GM12878 (cell line): ENCODE measurements around the gene CERT1. TPM values are rescaled to one million over a fixed set of nuclear protein-coding genes. Genes with fewer than 3 reads are reported as not detected.
A peak's percentile ranks its signal among the peaks of the same experiment; 100 is the strongest.

Source experiments
- BMI1 ChIP-seq: fragments of 450-650 bp; IDR thresholded peaks from 2 replicates; pipeline ENCODE4 v1.6.1; 2016; ENCODE audit warnings: mild to moderate bottlenecking, moderate library complexity, borderline replicate concordance
- EGR1 ChIP-seq, 2 experiments: IDR thresholded peaks; 1 replicate in 1 of 2; 2 replicates in 1 of 2; pipeline ENCODE4 v1.6.1; 2011 to 2012; ENCODE audit warnings: low read depth in 2 of 2, low read length in 2 of 2, borderline replicate concordance in 1 of 2, mild to moderate bottlenecking in 1 of 2, moderate library complexity in 1 of 2
- EZH2 ChIP-seq: IDR thresholded peaks from 2 replicates; pipeline ENCODE4 v1.6.1; 2012; ENCODE audit warnings: low read depth, mild to moderate bottlenecking, control low read depth, inconsistent platforms, low read length, borderline replicate concordance; ENCODE audit not compliant: control insufficient read depth
- FOS ChIP-seq: IDR thresholded peaks from 3 replicates; pipeline ENCODE4 v1.6.1; 2011; ENCODE audit warnings: borderline replicate concordance; ENCODE audit not compliant: insufficient read length; ENCODE audit errors: extremely low read depth
- MYC ChIP-seq: IDR thresholded peaks from 2 replicates; pipeline ENCODE4 v1.6.1; 2011; ENCODE audit warnings: mild to moderate bottlenecking, low read length, moderate library complexity, inconsistent platforms; ENCODE audit not compliant: insufficient read depth, insufficient replicate concordance, insufficient read length, severe bottlenecking
- NFYB ChIP-seq: IDR thresholded peaks from 2 replicates; pipeline ENCODE4 v1.6.1; 2011; ENCODE audit warnings: low read depth, mild to moderate bottlenecking, low read length, improper control_type of control experiment, moderate library complexity; ENCODE audit not compliant: insufficient read depth
- NKRF ChIP-seq: fragments of 450-650 bp; conservative IDR thresholded peaks from 2 replicates; pipeline ENCODE4 v1.6.1; 2017; ENCODE audit warnings: mild to moderate bottlenecking, moderate library complexity
- NRF1 ChIP-seq: conservative IDR thresholded peaks from 2 replicates; pipeline ENCODE4 v1.6.1; 2011; ENCODE audit warnings: mild to moderate bottlenecking, low read depth, low read length, improper control_type of control experiment
- PAX5 ChIP-seq: IDR thresholded peaks from 2 replicates; pipeline ENCODE4 v1.6.1; 2011; ENCODE audit warnings: low read depth, low read length, borderline replicate concordance
- PML ChIP-seq: IDR thresholded peaks from 2 replicates; pipeline ENCODE4 v1.6.1; 2012; ENCODE audit warnings: low read length, inconsistent platforms
- POU2F2 ChIP-seq: IDR thresholded peaks from 3 replicates; pipeline ENCODE4 v1.6.1; 2011; ENCODE audit warnings: low read depth, mild to moderate bottlenecking, low read length, borderline replicate concordance
- RUNX3 ChIP-seq: IDR thresholded peaks from 2 replicates; pipeline ENCODE4 v1.6.1; 2012; ENCODE audit warnings: low read length, inconsistent platforms
- SMAD1 ChIP-seq: fragments of 450-650 bp; IDR thresholded peaks from 2 replicates; pipeline ENCODE4 v1.6.1; 2018; ENCODE audit warnings: mild to moderate bottlenecking, low read depth; ENCODE audit not compliant: partially characterized antibody
- SRF ChIP-seq, 2 experiments: IDR thresholded peaks; 2 replicates each; pipeline ENCODE4 v1.6.1; 2011; ENCODE audit warnings: low read depth in 2 of 2, low read length in 2 of 2, mild to moderate bottlenecking in 1 of 2, moderate library complexity in 1 of 2
- TCF3 ChIP-seq: IDR thresholded peaks from 2 replicates; pipeline ENCODE4 v1.6.1; 2012; ENCODE audit warnings: low read depth, mild to moderate bottlenecking, low read length, borderline replicate concordance; ENCODE audit not compliant: insufficient read depth
- YY1 ChIP-seq: IDR thresholded peaks from 2 replicates; pipeline ENCODE4 v1.6.1; 2011; ENCODE audit warnings: low read depth, mild to moderate bottlenecking, low read length
- ZNF207 ChIP-seq: fragments of 450-650 bp; IDR thresholded peaks from 2 replicates; pipeline ENCODE4 v1.6.1; 2014; ENCODE audit warnings: antibody characterized with exemption, mild to moderate bottlenecking, borderline replicate concordance
- polyA plus RNA-seq, 11 experiments: library from polyadenylated mRNA; depleted of rRNA in 4 of 11; unstranded in 6 of 11; stranded (reverse) in 5 of 11; fragments of >200 nt; fragmentation: Nextera tagmentation in 4 of 11; fragmentation: Illumina TruSeq in 1 of 11; extraction: Ambion mirVana in 4 of 11; extraction: Trizol in 1 of 11; gene quantifications; 1 replicate in 1 of 11; 2 replicates in 10 of 11; pipeline versions ENCODE4 v1.2.1 to v1.2.3, GENCODE V29; 2011 to 2016; ENCODE audit warnings: inconsistent platforms in 2 of 11, missing spikeins in 2 of 11, low read depth in 1 of 11
- total RNA-seq, 4 experiments: library from RNA; depleted of rRNA in 3 of 4; stranded (reverse); fragments of >200 nt in 3 of 4; fragmentation: Illumina TruSeq in 1 of 4; extraction: Trizol in 1 of 4; gene quantifications; 2 replicates each; pipeline versions ENCODE4 v1.2.1 to v1.2.3, GENCODE V29; 2013 to 2021
- TF ChIP-seq, protein P1 (sequence below): fragments of 450-650 bp; formaldehyde crosslinking; IDR thresholded peaks from 2 replicates; pipeline ENCODE4 v1.5.0; 2022; ENCODE audit warnings: mild to moderate bottlenecking, missing genetic modification characterization
- TF ChIP-seq, protein P2 (sequence below): IDR thresholded peaks from 2 replicates; pipeline ENCODE4 v1.6.1; 2011; ENCODE audit warnings: low read depth, mild to moderate bottlenecking, low read length, moderate library complexity, borderline replicate concordance; ENCODE audit errors: extremely low read depth
- TF ChIP-seq, protein P3 (sequence below): fragments of 450-650 bp; IDR thresholded peaks from 2 replicates; pipeline ENCODE4 v1.6.1; 2018; ENCODE audit warnings: borderline replicate concordance, mild to moderate bottlenecking; ENCODE audit not compliant: partially characterized antibody

Gene CERT1
- total and polyA plus RNA-seq, 10 of the 15 experiments (the other 5 are each of a cell fraction or from before 2014, with no cell fraction given) = 7.7 to 36.7 (median 25.6) TPM

- TF ChIP-seq, protein P1, sequence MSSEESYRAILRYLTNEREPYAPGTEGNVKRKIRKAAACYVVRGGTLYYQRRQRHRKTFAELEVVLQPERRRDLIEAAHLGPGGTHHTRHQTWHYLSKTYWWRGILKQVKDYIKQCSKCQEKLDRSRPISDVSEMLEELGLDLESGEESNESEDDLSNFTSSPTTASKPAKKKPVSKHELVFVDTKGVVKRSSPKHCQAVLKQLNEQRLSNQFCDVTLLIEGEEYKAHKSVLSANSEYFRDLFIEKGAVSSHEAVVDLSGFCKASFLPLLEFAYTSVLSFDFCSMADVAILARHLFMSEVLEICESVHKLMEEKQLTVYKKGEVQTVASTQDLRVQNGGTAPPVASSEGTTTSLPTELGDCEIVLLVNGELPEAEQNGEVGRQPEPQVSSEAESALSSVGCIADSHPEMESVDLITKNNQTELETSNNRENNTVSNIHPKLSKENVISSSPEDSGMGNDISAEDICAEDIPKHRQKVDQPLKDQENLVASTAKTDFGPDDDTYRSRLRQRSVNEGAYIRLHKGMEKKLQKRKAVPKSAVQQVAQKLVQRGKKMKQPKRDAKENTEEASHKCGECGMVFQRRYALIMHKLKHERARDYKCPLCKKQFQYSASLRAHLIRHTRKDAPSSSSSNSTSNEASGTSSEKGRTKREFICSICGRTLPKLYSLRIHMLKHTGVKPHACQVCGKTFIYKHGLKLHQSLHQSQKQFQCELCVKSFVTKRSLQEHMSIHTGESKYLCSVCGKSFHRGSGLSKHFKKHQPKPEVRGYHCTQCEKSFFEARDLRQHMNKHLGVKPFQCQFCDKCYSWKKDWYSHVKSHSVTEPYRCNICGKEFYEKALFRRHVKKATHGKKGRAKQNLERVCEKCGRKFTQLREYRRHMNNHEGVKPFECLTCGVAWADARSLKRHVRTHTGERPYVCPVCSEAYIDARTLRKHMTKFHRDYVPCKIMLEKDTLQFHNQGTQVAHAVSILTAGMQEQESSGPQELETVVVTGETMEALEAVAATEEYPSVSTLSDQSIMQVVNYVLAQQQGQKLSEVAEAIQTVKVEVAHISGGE (CRISPR knock-in tag) = no peak
- TF ChIP-seq PML (peak; percentile 97), TCF3 (peak; percentile 65), SMAD1 (peak; percentile 68), PAX5 (no peak), ZNF207 (no peak), YY1 (peak; percentile 84), BMI1 (peak; percentile 98), EZH2 (no peak), POU2F2 (peak; percentile 82; the same call in 1 of the 3 replicates), EGR1 (IDR thresholded peaks at IDR 0.05; ENCODE audit: borderline replicate concordance in 1 of 2, low read depth in 2 of 2, low read length in 2 of 2) (peak in 1 of 2 experiments; percentile 85; a peak in 2 of 3 replicates), NRF1 (peak; percentile 27; the same call in 1 of the 2 replicates), MYC (no peak), NFYB (peak; percentile 90), SRF (IDR thresholded peaks at IDR 0.05; ENCODE audit: low read depth in 2 of 2, low read length in 2 of 2) (0 out of 4 replicates have a peak, but pooled peaks of 1 of the 2 experiments have one; percentile 55), RUNX3 (0 out of 2 replicates have a peak, but pooled peaks have one; percentile 40), FOS (peak; percentile 69), NKRF (0 out of 2 replicates have a peak, but pooled peaks have one; percentile 22)
- TF ChIP-seq, protein P2, sequence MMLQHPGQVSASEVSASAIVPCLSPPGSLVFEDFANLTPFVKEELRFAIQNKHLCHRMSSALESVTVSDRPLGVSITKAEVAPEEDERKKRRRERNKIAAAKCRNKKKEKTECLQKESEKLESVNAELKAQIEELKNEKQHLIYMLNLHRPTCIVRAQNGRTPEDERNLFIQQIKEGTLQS = no peak
- TF ChIP-seq, protein P3, sequence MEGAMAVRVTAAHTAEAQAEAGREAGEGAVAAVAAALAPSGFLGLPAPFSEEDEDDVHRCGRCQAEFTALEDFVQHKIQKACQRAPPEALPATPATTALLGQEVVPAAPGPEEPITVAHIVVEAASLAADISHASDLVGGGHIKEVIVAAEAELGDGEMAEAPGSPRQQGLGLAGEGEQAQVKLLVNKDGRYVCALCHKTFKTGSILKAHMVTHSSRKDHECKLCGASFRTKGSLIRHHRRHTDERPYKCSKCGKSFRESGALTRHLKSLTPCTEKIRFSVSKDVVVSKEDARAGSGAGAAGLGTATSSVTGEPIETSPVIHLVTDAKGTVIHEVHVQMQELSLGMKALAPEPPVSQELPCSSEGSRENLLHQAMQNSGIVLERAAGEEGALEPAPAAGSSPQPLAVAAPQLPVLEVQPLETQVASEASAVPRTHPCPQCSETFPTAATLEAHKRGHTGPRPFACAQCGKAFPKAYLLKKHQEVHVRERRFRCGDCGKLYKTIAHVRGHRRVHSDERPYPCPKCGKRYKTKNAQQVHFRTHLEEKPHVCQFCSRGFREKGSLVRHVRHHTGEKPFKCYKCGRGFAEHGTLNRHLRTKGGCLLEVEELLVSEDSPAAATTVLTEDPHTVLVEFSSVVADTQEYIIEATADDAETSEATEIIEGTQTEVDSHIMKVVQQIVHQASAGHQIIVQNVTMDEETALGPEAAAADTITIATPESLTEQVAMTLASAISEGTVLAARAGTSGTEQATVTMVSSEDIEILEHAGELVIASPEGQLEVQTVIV = peak; percentile 97
Measured at GRCh38 chr5:75336615-75337336, 174.7 kb downstream of the CERT1 start, which contains the start of gene HMGCR (continued).
